ENCODE results near the gene PACSIN2. TPM values are rescaled to one million over a fixed set of nuclear protein-coding genes. Genes with fewer than 3 reads are reported as not detected.

Gene PACSIN2
- total RNA-seq, 6 experiments from 2014 or later = 21.4 to 67.0 (median 47.1) TPM

DNA sequence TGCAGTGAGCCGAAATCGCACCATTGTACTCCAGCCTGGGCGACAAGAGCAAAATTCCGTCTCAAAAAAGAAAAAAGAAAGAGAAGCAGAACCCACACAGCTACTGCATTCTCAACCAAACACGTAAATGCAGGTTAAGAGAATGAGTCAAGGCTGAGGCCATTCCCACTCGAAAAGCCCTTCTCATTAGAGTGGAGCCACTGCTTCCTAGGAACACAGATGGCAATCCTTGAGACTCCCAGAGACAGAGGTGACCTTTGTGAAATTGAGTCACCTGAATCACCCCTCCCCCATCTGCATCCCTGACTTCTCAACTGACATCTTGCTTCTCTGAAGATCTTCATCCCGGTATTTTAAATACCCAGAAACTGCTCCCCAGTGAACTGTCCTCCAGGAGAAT lies 8.2 kb downstream of the PACSIN2 start:
- DNase-seq (no peak), ATAC-seq (no peak)
- H3K27ac ChIP-seq = no peak overlapping the region
- TF ChIP-seq POLR2A (IDR thresholded peaks at IDR 0.05) = no peak
- TF ChIP-seq CTCF (IDR thresholded peaks at IDR 0.05) = no peak
- intact Hi-C loops (cut with DNase I) = no loop called here
- 99% methylated on average over 7 of the region's 7 CpGs for WGBS (ENCODE audit: insufficient coverage, low coverage, low lambda C conversion rate, missing lambda C conversion rate)
- no peaks in the 10 kb centered on the region for H3K36me3 ChIP-seq
- H3K4me3 ChIP-seq = no peak overlapping the region
- no peaks in the 10 kb centered on the region for H3K27me3 ChIP-seq
- H3K4me1 ChIP-seq = peaks cover 0 to 35% (median 9%) of the 10 kb centered on the region in 4 donors
- no peaks in the 10 kb centered on the region for H3K9me3 ChIP-seq

- Histone ChIP-seq H3K27ac (no peak overlapping the region), H3K4me3 (no peak overlapping the region), H3K36me3 (no peaks in the 10 kb centered on the region), H3K9me3 (no peaks in the 10 kb centered on the region), H3K4me1 (peaks cover 0 to 42% (median 9%) of the 10 kb centered on the region in 4 donors), H3K27me3 (no peaks in the 10 kb centered on the region)
- TF ChIP-seq CTCF (IDR thresholded peaks at IDR 0.05) (no peak), POLR2A (IDR thresholded peaks at IDR 0.05) (no peak)
- 100% methylated on average over 4 of the region's 5 CpGs for WGBS (ENCODE audit: insufficient coverage, low coverage, low lambda C conversion rate, missing lambda C conversion rate)
- intact Hi-C loops (cut with DNase I) = no loop called here
- no peak for DNase-seq
- ATAC-seq = no peak
Measured at GRCh38 chr22:43006016-43006505, 8.9 kb downstream of the PACSIN2 start.

DNA sequence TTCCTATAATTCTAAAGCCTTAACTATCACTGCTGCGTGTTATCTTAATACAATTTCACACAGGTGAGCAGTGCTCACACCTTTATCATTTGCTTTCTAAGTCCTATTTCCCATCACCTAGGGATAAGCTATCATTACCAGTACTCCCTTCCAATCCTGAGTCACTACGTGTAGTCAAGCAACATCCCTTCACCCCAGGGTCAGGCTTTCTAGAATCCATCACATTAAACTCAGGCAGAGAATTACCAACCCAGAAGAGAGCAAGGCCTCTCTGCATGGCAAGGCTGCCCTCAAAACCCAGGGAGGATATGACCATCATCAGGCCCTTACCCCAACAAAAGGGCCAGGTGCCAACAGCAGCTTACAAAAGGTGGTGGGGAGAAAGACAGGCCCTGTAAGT lies 9.8 kb downstream of the PACSIN2 start:
- H3K4me1 ChIP-seq = peaks cover 0 to 47% (median 9%) of the 10 kb centered on the region in 4 donors
- H3K4me3 ChIP-seq = no peak overlapping the region
- DNase-seq (no peak), ATAC-seq (no peak)
- no peaks in the 10 kb centered on the region for H3K9me3 ChIP-seq
- H3K36me3 ChIP-seq = no peaks in the 10 kb centered on the region
- no peak overlapping the region for H3K27ac ChIP-seq
- intact Hi-C loops (cut with DNase I) = no loop called here
- TF ChIP-seq CTCF (IDR thresholded peaks at IDR 0.05) (no peak), POLR2A (IDR thresholded peaks at IDR 0.05) (no peak)
- 87% methylated on average over 2 of the region's 2 CpGs for WGBS (ENCODE audit: insufficient coverage, low coverage, low lambda C conversion rate, missing lambda C conversion rate)
- H3K27me3 ChIP-seq = no peaks in the 10 kb centered on the region

GRCh38 chr22:43004362-43005035 lies 10.4 kb downstream of the PACSIN2 start:
- peak; percentile 65 to 75 (median 73) for ATAC-seq
- Histone ChIP-seq H3K9me3 (no peaks in the 10 kb centered on the region), H3K27ac (peak overlapping the region in 1 of 3 donors; percentile 26), H3K4me3 (no peak overlapping the region), H3K27me3 (no peaks in the 10 kb centered on the region), H3K36me3 (no peaks in the 10 kb centered on the region), H3K4me1 (peaks cover 0 to 47% (median 9%) of the 10 kb centered on the region in 4 donors)
- DNase-seq = peak in 2 of 3 donors; percentile 43 to 70
- intact Hi-C loops (cut with DNase I) = no loop called here
- no peak for TF ChIP-seq POLR2A (IDR thresholded peaks at IDR 0.05)
- no peak for TF ChIP-seq CTCF (IDR thresholded peaks at IDR 0.05)
- WGBS (ENCODE audit: insufficient coverage, low coverage, low lambda C conversion rate, missing lambda C conversion rate) = 37% methylated on average over 8 of the region's 13 CpGs
